WTC11 (cell line): ENCODE data around the gene ALDH2. TPM values are rescaled to one million over a fixed set of nuclear protein-coding genes. Genes with fewer than 3 reads are reported as not detected.

Experiments
- ATAC-seq: fragments of 200-7000 bp; cut with Tn5 transposase; 2 replicates; pipeline ENCODE4 v1.10.0; 2021; ENCODE audit warnings: mild to moderate bottlenecking, moderate library complexity
- CTCF ChIA-PET: fragments of 300-600 bp; sonication (Branson Sonifier 250); formaldehyde crosslinking; loops from one replicate; lab custom pipeline; 2021; ENCODE audit warnings: antibody characterized with exemption; lab: Charles Lee
- POLR2A ChIA-PET: fragments of 350-600 bp; sonication (Branson Sonifier 250); formaldehyde crosslinking; loops from one replicate; lab custom pipeline; 2021; ENCODE audit warnings: antibody characterized with exemption; lab: Charles Lee
- DNase-seq: peaks from one replicate; pipeline ENCODE4 v3.0.0; 2021; ENCODE audit warnings: low spot score
- H3K27ac Mint-ChIP-seq: 2 replicates; pipeline ENCODE4 v1.8.0; 2021; ENCODE audit warnings: mixed read lengths
- H3K27me3 Mint-ChIP-seq: 2 replicates; pipeline ENCODE4 v1.8.0; 2021; ENCODE audit warnings: low read depth, mild to moderate bottlenecking, moderate library complexity, mixed read lengths
- H3K36me3 Mint-ChIP-seq: 2 replicates; pipeline ENCODE4 v1.8.0; 2021; ENCODE audit warnings: mixed read lengths
- H3K4me1 Mint-ChIP-seq: 2 replicates; pipeline ENCODE4 v1.8.0; 2022; ENCODE audit warnings: mixed read lengths
- H3K4me3 Mint-ChIP-seq: 2 replicates; pipeline ENCODE4 v1.8.0; 2021; ENCODE audit warnings: mild to moderate bottlenecking, moderate library complexity, mixed read lengths
- H3K9me3 Mint-ChIP-seq: 2 replicates; pipeline ENCODE4 v1.8.0; 2021; ENCODE audit warnings: mixed read lengths
- ATF1 ChIP-seq: sonication (generic); formaldehyde crosslinking; IDR thresholded peaks from 2 replicates; pipeline ENCODE4 v1.8.1; 2023; ENCODE audit warnings: mild to moderate bottlenecking, moderate library complexity, missing genetic modification reagents
- CTCF ChIP-seq: fragments of 200-600 bp; IDR thresholded peaks from 2 replicates; pipeline ENCODE4 v1.8.0; 2022; ENCODE audit warnings: antibody characterized with exemption
- ESRRA ChIP-seq: sonication (generic); formaldehyde crosslinking; IDR thresholded peaks from 2 replicates; pipeline ENCODE4 v1.8.1; 2022; ENCODE audit warnings: mild to moderate bottlenecking, missing genetic modification reagents, borderline replicate concordance
- FOXK1 ChIP-seq: sonication (generic); formaldehyde crosslinking; IDR thresholded peaks from 2 replicates; pipeline ENCODE4 v1.8.0; 2022; ENCODE audit warnings: mild to moderate bottlenecking, moderate library complexity, missing genetic modification reagents
- GTF2I ChIP-seq: fragments of 250-450 bp; sonication (Bioruptor Pico); conservative IDR thresholded peaks from 2 replicates; pipeline ENCODE4 v1.4.0; 2021; ENCODE audit warnings: mild to moderate bottlenecking
- HMGA2 ChIP-seq: fragments of 250-450 bp; sonication (Bioruptor Pico); IDR thresholded peaks from 2 replicates; pipeline ENCODE4 v1.4.0; 2021; ENCODE audit warnings: mild to moderate bottlenecking, moderate library complexity
- IRF2 ChIP-seq: sonication (generic); formaldehyde crosslinking; IDR thresholded peaks from 2 replicates; pipeline ENCODE4 v1.8.0; 2022; ENCODE audit warnings: low read depth, missing genetic modification reagents, borderline replicate concordance
- JUN ChIP-seq: sonication (generic); formaldehyde crosslinking; IDR thresholded peaks from 2 replicates; pipeline ENCODE4 v1.8.0; 2023; ENCODE audit warnings: mild to moderate bottlenecking, missing genetic modification reagents
- MAX ChIP-seq: sonication (generic); formaldehyde crosslinking; IDR thresholded peaks from 2 replicates; pipeline ENCODE4 v1.8.0; 2022; ENCODE audit warnings: mild to moderate bottlenecking, missing genetic modification reagents
- OVOL2 ChIP-seq: fragments of 250-450 bp; sonication (Bioruptor Pico); IDR thresholded peaks from 2 replicates; pipeline ENCODE4 v1.9.0; 2021; ENCODE audit warnings: mild to moderate bottlenecking, borderline replicate concordance
- RELA ChIP-seq: sonication (generic); formaldehyde crosslinking; IDR thresholded peaks from 2 replicates; pipeline ENCODE4 v1.8.1; 2022; ENCODE audit warnings: missing genetic modification reagents, mild to moderate bottlenecking, borderline replicate concordance
- SP1 ChIP-seq: sonication (generic); formaldehyde crosslinking; conservative IDR thresholded peaks from 2 replicates; pipeline ENCODE4 v1.8.1; 2022; ENCODE audit warnings: missing genetic modification reagents
- ZBTB21 ChIP-seq: sonication (generic); formaldehyde crosslinking; IDR thresholded peaks from 2 replicates; pipeline ENCODE4 v1.8.1; 2023; ENCODE audit warnings: mild to moderate bottlenecking, missing genetic modification reagents, borderline replicate concordance
- ZNF219 ChIP-seq: sonication (generic); formaldehyde crosslinking; IDR thresholded peaks from 2 replicates; pipeline ENCODE4 v1.8.0; 2023; ENCODE audit warnings: missing genetic modification reagents, mild to moderate bottlenecking, borderline replicate concordance
- ZNF263 ChIP-seq: sonication (generic); formaldehyde crosslinking; IDR thresholded peaks from 2 replicates; pipeline ENCODE4 v1.8.1; 2022; ENCODE audit warnings: low read depth, mild to moderate bottlenecking, moderate library complexity, missing genetic modification reagents
- ZNF416 ChIP-seq: fragments of 250-450 bp; sonication (Bioruptor Pico); IDR thresholded peaks from 2 replicates; pipeline ENCODE4 v1.9.0; 2021; ENCODE audit warnings: mild to moderate bottlenecking, inconsistent platforms
- ZNF423 ChIP-seq: fragments of 250-450 bp; sonication (Bioruptor Pico); IDR thresholded peaks from 2 replicates; pipeline ENCODE4 v2.1.2; 2022; ENCODE audit warnings: mild to moderate bottlenecking, moderate library complexity
- total RNA-seq: library from RNA; stranded (reverse); gene quantifications from 3 replicates; pipeline ENCODE4 v1.2.3, GENCODE V29; 2021
- TF ChIP-seq, protein P1 (sequence below): sonication (generic); formaldehyde crosslinking; IDR thresholded peaks from 2 replicates; pipeline ENCODE4 v1.8.1; 2022; ENCODE audit warnings: mild to moderate bottlenecking, moderate library complexity, missing genetic modification reagents
- TF ChIP-seq, protein P2 (sequence below): sonication (generic); formaldehyde crosslinking; IDR thresholded peaks from 2 replicates; pipeline ENCODE4 v1.8.1; 2023; ENCODE audit warnings: mild to moderate bottlenecking, missing genetic modification reagents
- TF ChIP-seq, protein P3 (sequence below): sonication (generic); formaldehyde crosslinking; IDR thresholded peaks from 2 replicates; pipeline ENCODE4 v1.8.1; 2022; ENCODE audit warnings: mild to moderate bottlenecking, missing genetic modification reagents, moderate library complexity, borderline replicate concordance
- TF ChIP-seq, protein P4 (sequence below): sonication (generic); formaldehyde crosslinking; IDR thresholded peaks from 2 replicates; pipeline ENCODE4 v1.8.1; 2022; ENCODE audit warnings: missing genetic modification reagents, borderline replicate concordance

ALDH2 gene
- total RNA-seq, 1 experiment from 2014 or later = 36.7 TPM

DNA sequence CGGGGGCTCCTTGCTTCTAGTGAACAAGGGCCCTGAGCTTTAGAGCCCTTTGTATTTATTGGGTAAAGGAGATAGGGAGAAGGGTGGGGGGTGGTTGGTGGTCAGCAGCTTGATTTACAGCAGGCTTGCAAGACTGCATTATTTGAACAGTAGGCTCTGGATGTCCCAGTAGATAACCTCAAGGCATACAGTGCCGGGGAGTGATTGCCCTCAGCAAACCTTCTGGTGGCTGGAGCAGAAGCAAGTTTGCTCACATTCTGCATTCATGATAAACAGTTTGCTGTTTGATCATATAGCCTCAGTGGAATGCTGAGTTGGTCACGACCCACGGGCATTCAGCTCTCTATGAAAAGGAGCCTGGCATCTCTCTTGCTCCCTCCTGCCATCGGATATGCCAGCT lies 58.8 kb downstream of the ALDH2 start (continued):
- TF ChIP-seq FOXK1 (CRISPR knock-in tag) (no peak), CTCF (no peak), OVOL2 (no peak), ZNF416 (no peak), MAX (no peak)
- TF ChIP-seq, protein P1, sequence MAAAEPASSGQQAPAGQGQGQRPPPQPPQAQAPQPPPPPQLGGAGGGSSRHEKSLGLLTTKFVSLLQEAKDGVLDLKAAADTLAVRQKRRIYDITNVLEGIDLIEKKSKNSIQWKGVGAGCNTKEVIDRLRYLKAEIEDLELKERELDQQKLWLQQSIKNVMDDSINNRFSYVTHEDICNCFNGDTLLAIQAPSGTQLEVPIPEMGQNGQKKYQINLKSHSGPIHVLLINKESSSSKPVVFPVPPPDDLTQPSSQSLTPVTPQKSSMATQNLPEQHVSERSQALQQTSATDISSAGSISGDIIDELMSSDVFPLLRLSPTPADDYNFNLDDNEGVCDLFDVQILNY = no peak

DNA sequence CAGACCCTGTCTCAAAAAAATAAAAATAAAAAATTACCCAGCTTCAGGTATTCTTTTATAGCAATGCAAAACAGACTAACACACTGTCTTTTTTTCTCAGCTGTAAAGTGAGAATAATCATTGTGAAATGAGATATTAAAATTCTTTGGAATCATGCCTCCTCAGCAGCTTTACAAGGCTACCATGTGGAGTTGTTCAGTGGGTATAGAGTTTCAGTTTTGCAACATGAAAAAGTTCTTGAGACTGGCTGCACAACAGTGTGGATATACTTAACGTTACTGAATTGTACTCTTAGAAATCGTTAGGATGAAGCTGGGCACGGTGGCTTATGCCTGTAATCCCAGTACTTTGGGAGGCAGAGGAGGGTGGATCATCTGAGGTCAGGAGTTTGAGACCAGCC lies 59.6 kb downstream of the ALDH2 start:
- POLR2A ChIA-PET = no interaction called here
- peaks cover 9% of the 10 kb centered on the region; the same call in 1 of the 2 replicates for H3K4me1 Mint-ChIP-seq
- DNase-seq = no peak
- H3K27me3 Mint-ChIP-seq = peaks cover under 1% of the 10 kb centered on the region; the same call in 1 of the 2 replicates
- no peak for ATAC-seq
- H3K27ac Mint-ChIP-seq = no peak overlapping the region
- TF ChIP-seq, protein P2, sequence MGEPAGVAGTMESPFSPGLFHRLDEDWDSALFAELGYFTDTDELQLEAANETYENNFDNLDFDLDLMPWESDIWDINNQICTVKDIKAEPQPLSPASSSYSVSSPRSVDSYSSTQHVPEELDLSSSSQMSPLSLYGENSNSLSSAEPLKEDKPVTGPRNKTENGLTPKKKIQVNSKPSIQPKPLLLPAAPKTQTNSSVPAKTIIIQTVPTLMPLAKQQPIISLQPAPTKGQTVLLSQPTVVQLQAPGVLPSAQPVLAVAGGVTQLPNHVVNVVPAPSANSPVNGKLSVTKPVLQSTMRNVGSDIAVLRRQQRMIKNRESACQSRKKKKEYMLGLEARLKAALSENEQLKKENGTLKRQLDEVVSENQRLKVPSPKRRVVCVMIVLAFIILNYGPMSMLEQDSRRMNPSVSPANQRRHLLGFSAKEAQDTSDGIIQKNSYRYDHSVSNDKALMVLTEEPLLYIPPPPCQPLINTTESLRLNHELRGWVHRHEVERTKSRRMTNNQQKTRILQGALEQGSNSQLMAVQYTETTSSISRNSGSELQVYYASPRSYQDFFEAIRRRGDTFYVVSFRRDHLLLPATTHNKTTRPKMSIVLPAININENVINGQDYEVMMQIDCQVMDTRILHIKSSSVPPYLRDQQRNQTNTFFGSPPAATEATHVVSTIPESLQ = no peak
- TF ChIP-seq MAX = no peak
- TF ChIP-seq ZBTB21 (CRISPR knock-in tag) = no peak
- no peak for TF ChIP-seq ZNF263
- TF ChIP-seq, protein P3, sequence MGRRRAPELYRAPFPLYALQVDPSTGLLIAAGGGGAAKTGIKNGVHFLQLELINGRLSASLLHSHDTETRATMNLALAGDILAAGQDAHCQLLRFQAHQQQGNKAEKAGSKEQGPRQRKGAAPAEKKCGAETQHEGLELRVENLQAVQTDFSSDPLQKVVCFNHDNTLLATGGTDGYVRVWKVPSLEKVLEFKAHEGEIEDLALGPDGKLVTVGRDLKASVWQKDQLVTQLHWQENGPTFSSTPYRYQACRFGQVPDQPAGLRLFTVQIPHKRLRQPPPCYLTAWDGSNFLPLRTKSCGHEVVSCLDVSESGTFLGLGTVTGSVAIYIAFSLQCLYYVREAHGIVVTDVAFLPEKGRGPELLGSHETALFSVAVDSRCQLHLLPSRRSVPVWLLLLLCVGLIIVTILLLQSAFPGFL (CRISPR knock-in tag) = no peak
- TF ChIP-seq RELA = no peak
- TF ChIP-seq SP1 = no peak
- no peak for TF ChIP-seq JUN (CRISPR knock-in tag)
- no peak for TF ChIP-seq IRF2 (CRISPR knock-in tag)
- no peak for TF ChIP-seq ZNF219 (CRISPR knock-in tag)
- TF ChIP-seq GTF2I (CRISPR knock-in tag) = no peak
- no peak for TF ChIP-seq ZNF423 (CRISPR knock-in tag)
- no peak for TF ChIP-seq ATF1 (CRISPR knock-in tag)
- no peak for TF ChIP-seq OVOL2
- no peak for TF ChIP-seq ESRRA (CRISPR knock-in tag)
- peaks cover 31% of the 10 kb centered on the region for H3K9me3 Mint-ChIP-seq
- H3K36me3 Mint-ChIP-seq = peaks cover 12% of the 10 kb centered on the region
- CTCF ChIA-PET = interaction anchor here (1.1 kb wide), 1 partner anchor 14 kb away, joined by 4 read pairs; no protein-coding TSS in a partner anchor
- H3K4me3 Mint-ChIP-seq = no peak overlapping the region

DNA sequence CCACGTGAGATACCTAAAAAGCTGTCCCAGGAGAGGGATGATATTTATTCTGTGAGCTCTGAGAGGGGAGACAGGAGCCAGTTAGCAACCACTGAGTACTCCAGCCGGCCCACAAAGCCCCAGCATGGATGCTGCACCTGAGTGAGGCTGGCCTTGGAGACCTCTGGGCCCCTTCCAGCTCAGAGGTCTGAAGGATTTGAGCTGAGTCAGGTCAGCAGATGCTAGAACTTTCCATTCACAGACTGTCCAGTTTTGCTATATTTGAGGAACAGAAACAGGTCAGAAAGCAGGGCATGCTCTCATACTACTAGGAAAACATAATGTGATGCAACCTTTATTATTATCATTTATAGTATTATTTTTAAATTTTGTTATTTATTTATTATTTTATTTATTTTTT lies 60.3 kb downstream of the ALDH2 start:
- POLR2A ChIA-PET = no interaction called here
- no peak overlapping the region for H3K27ac Mint-ChIP-seq
- H3K4me1 Mint-ChIP-seq = peaks cover 9% of the 10 kb centered on the region; the same call in 1 of the 2 replicates
- CTCF ChIA-PET = interaction anchor here (0.7 to 1.1 kb wide), 2 partner anchors 8 to 14 kb away, joined by 3 to 4 read pairs; no protein-coding TSS in a partner anchor
- DNase-seq (no peak), ATAC-seq (no peak)
- no peak overlapping the region for H3K4me3 Mint-ChIP-seq
- peaks cover 5% of the 10 kb centered on the region; the same call in 1 of the 2 replicates for H3K36me3 Mint-ChIP-seq
- TF ChIP-seq, protein P4, sequence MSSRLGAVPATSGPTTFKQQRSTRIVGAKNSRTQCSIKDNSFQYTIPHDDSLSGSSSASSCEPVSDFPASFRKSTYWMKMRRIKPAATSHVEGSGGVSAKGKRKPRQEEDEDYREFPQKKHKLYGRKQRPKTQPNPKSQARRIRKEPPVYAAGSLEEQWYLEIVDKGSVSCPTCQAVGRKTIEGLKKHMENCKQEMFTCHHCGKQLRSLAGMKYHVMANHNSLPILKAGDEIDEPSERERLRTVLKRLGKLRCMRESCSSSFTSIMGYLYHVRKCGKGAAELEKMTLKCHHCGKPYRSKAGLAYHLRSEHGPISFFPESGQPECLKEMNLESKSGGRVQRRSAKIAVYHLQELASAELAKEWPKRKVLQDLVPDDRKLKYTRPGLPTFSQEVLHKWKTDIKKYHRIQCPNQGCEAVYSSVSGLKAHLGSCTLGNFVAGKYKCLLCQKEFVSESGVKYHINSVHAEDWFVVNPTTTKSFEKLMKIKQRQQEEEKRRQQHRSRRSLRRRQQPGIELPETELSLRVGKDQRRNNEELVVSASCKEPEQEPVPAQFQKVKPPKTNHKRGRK (CRISPR knock-in tag) = no peak
- TF ChIP-seq HMGA2 (CRISPR knock-in tag) = peak; percentile 50; the same call in 1 of the 2 replicates
- TF ChIP-seq, all 79 proteins: peak for 1
- peaks cover 25% of the 10 kb centered on the region for H3K9me3 Mint-ChIP-seq
- no peaks in the 10 kb centered on the region for H3K27me3 Mint-ChIP-seq
